HPDE6-E6E7 (cell line): ENCODE measurements around the gene CHMP4A.
A peak's percentile ranks its signal among the peaks of the same experiment; 100 is the strongest.

ENCODE experiments used
- DNase-seq: peaks from one replicate; pipeline ENCODE4 v3.0.0; 2011; ENCODE audit warnings: missing footprints; ENCODE audit errors: extremely low spot score

Gene CHMP4A

GRCh38 chr14:24195186-24196070 lies 17.9 kb downstream of the CHMP4A start, which contains the start of gene TM9SF1:
TSS of gene TM9SF1 (minus strand) at chr14:24195441. CDS start at chr14:24195019, 422 bp downstream.
- DNase-seq: peak; percentile 86

DNA sequence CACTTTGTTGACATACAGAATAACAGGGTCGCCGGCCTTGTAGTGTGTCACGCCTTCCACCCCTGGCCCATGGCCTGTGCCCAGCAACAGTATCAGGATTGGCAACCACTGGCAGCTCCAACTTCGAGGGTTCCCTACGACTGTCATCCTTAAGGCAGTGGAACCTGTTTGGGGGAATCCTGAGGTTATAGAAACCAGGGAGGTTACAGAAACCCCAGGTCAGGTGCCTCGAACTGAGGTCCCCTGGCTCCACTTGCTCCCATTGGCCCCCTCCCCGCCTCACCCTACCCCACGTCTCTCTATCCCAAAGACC lies 18.5 kb downstream of the CHMP4A start:
- no peak for DNase-seq

DNA sequence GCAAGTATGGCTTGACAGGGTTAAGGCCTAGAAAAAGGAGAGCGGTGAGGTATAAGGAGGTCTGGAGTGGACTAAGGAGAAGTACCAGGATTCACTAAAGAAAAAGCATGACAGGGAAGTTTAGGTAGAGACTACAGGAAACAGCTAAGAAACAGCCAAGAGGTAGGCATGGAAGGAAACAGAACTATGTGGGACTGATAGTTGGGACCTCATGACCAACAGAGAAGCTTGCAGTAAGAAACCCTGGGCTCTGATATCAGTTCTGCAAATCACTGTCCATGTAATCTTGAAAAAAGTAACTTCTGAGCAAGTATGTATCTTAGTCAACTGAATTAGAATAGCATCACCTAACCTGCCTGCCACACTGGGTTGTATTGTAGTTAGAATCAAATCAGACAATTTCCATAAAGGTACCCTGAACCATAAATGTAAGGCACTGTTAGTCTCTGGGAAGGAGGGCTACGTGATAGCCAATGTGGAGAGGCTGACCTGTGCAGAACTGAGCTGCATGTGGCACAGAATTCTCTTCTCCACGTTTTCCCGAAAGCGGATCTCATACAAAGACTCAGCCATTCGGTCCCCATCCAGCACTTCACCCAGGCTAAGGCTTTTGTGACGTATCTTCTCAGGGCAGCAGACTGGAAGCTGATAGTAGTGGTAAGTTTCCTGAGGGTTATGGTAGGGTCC lies 19.0 kb downstream of the CHMP4A start:
- DNase-seq: no peak

GRCh38 chr14:24192933-24193332 lies 20.4 kb downstream of the CHMP4A start:
- no peak for DNase-seq

DNA sequence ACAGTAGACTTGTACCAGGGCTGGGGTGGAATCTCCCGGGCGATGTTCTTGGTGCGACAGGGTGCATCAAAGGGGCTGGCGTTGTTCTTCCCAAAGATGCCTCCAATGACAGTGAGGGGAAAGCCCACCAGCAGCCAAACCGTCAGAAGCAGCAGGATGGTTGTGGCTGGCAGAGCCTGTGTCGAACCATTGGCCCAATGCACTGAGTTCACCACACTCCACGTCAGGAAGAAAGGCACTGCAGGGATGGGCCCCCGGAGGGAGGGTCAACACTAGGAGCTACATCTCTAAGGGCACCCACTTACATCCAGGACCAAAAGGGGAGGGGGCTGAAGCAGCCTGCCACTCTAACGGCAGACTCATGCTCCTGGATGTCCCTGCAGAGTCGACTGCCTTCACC lies 22.9 kb downstream of the CHMP4A start:
- no peak for DNase-seq

DNA sequence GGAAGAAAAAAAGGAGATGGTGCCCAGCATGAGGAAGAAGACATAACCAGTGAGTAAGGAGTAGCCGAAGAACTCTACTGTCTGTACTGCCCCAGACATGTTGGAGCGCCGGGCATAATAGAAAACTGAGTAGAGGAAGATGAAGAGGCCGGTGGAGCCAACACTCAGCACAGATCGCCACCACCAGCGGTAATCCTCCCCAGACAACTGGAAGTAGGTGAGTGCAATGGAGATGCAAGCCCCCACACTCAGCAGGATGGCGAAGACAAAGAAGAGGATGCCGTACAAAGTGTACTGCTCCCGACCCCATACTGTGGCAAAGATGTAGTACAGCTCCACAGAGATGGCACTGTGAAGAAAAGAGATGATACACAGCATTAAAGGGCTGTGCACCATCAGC lies 23.8 kb downstream of the CHMP4A start:
- DNase-seq: no peak

GRCh38 chr14:24189059-24189375 lies 24.3 kb downstream of the CHMP4A start:
- no peak for DNase-seq

- peak; percentile 98 for DNase-seq
Observed at GRCh38 chr14:24188251-24189058, 24.8 kb downstream of the CHMP4A start, which contains the start of gene IPO4. TSS of gene IPO4 (minus strand) at chr14:24188816. CDS start at chr14:24188787, 29 bp downstream.

- DNase-seq: no peak
Observed at GRCh38 chr14:24187539-24187915, 25.8 kb downstream of the CHMP4A start.

DNA sequence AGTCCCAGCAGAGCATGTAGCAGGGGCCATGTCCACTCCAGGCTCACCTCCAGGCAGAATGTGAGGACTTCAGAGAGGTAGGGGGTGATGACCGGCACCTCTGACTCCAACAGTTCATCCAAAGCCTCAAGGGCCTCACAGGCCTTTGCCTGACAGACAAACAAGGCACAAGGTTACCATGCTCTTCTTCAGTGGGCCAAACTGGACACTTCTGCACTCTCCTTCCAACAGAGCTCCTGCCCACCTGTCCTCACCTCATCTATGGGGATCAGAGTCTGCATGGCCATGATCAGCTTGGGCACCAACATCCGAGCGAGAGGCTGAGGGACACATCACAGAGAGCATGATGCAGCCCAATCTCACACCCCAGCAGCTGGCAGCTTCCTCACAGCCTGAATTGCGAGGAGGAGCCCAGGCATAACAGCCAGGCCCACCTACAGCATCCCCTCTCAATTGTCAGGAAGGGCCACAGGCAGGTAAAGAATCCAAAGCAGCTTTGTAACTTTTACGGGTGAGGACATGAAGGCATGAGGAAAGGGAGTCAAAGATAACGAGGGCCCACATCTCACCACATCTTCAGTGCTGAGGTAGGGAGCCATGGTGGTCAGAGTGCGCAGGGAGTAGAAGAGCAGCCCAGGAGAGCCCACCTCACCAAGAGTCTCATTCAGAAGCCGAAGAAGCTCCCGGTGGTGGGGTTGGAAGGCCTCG lies 26.3 kb downstream of the CHMP4A start:
- no peak for DNase-seq

GRCh38 chr14:24185741-24186140 lies 27.5 kb downstream of the CHMP4A start:
- DNase-seq: no peak

GRCh38 chr14:24185026-24185425 lies 28.3 kb downstream of the CHMP4A start:
- DNase-seq: no peak

DNA sequence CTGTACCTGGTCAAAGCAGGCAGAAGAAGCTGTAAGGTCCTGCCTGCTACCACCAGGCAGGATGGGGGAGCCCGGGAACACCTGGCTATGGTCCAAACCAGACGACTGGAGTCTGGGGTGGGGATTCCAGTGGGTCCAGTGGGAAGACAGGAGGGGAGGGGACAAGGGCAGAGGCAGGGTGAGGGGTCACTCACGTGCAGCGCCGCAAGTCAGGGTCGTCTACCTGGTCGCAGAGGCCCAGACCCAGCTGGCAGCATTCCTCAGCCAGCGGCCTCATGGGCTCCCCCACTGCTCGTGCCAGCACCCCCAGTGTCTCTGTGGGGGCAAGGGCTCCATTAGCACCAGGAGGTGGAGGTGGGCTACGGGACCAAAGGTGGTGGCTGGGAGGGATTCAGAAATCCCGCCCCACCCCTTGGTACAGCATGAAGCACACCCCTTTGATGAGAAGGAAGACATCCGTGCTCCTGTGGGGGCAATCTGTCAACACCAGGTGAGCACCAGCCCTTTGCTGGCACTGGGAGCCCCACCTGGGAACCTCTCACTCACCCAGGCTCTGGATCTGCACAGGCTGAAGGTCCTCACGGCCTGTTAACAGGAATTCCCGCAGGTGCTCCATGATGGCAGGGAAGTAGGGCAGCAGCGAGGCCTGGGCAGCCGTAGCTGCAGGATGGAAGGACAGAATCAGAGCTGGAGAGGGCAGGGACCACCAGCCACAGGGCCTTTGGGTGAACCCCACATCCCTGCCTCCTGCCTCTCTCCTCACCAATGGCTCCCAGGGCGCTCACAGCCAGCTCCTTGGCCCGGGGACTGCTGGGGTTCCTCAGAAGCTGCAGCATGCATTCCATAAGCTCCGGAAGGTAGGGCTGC lies 29.0 kb downstream of the CHMP4A start:
- DNase-seq: no peak

- no peak for DNase-seq
Observed at GRCh38 chr14:24183014-24183481, 30.2 kb downstream of the CHMP4A start.

GRCh38 chr14:24182110-24182882 lies 31.0 kb downstream of the CHMP4A start:
- DNase-seq: no peak

- DNase-seq: no peak
Observed at GRCh38 chr14:24181371-24182077, 31.8 kb downstream of the CHMP4A start.

DNA sequence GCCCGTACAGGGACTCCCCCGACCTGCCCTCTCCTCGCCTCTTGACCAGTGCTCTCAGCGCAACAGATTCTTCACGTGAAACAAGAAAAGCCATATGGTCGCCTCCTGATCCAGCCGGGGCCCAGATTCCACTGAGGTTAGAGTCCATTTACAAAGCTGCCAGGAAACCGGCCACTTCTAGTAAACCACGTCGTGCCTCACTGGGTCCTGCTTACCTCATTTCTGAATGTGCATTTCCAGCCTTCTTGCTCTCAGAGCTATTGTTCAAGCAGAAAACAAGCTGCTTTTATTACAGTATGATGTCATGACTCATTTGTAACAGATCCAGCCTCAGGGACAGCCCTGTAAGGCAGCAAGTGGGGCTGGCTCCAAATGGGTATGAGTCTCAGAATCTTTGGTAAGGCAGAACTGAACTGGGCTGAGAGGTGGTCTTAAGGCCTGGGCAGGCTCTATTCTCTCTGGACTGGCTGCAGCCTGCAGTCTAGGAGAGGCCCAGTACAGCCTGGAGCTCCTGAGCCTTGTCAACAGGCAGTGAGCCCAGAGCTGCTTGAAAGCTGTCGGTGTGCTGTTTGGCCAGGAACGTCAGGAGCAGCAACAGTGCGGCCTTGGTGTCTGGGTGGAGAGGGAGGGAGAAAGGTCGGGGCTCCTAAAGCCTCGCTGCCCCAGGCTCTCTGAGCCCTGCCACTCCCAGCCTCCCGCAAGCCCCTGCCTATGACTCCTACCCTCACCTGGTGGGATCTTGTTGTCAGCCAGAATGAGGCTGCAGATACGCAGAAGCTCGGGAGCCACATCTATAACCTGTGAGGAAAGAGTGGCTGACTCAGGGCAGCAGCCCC lies 33.1 kb downstream of the CHMP4A start:
- DNase-seq: no peak

GRCh38 chr14:24179294-24179960 lies 33.9 kb downstream of the CHMP4A start:
- DNase-seq: no peak
